Peyer's patch (tissue), 4 donors: ENCODE measurements around the gene LRP5. TPM values are rescaled to one million over a fixed set of nuclear protein-coding genes. Genes with fewer than 3 reads are reported as not detected.

Source experiments
- DNase-seq, 3 donors: peaks; one replicate each; pipeline ENCODE4 v3.0.0-alpha.2; 2017 to 2019
- H3K27ac ChIP-seq, 4 donors: fragments of 200-600 bp; sonication (generic); one replicate each; pipeline ENCODE4 v1.5.1; 2016 to 2019
- H3K27me3 ChIP-seq, 2 donors: fragments of 200-600 bp; sonication (generic); one replicate each; pipeline ENCODE4 v1.5.1; 2019
- H3K36me3 ChIP-seq, 3 donors: fragments of 200-600 bp; sonication (generic); one replicate each; pipeline ENCODE4 v1.5.1; 2016 to 2019
- H3K4me1 ChIP-seq, 4 donors: fragments of 200-600 bp; sonication (generic); one replicate each; pipeline ENCODE4 v1.5.1; 2016 to 2019
- H3K4me3 ChIP-seq, 4 donors: fragments of 200-600 bp; sonication (generic); 1 replicate in 3 of 4; 2 replicates in 1 of 4; pipeline ENCODE4 v1.5.1; 2016 to 2019; ENCODE audit warnings: mild to moderate bottlenecking in 1 of 4
- H3K9me3 ChIP-seq, 4 donors: fragments of 200-600 bp; sonication (generic); one replicate each; pipeline ENCODE4 v1.5.1; 2016 to 2019; ENCODE audit warnings: mild to moderate bottlenecking in 1 of 4
- POLR2A ChIP-seq, 2 donors: fragments of 450-650 bp; IDR thresholded peaks; one replicate each; pipeline ENCODE4 v1.5.1; 2017; ENCODE audit warnings: antibody characterized with exemption in 2 of 2, mild to moderate bottlenecking in 2 of 2, moderate library complexity in 2 of 2
- total RNA-seq, 4 donors: library from RNA; depleted of rRNA; stranded (reverse); fragments of >200 nt; gene quantifications; one replicate each; pipeline ENCODE4 v1.1.0, GENCODE V29; 2016
- TF ChIP-seq, protein P1 (sequence below), 6 experiments: fragments of 450-650 bp in 4 of 6; fragments of 200-600 bp in 2 of 6; sonication (generic) in 1 of 6; IDR thresholded peaks; one replicate each; pipeline ENCODE4 v1.5.1; 2017 to 2019; ENCODE audit warnings: antibody characterized with exemption in 6 of 6, mild to moderate bottlenecking in 3 of 6, moderate library complexity in 1 of 6

Gene LRP5
- total RNA-seq, 4 donors from 2014 or later: 149 to 196 (median 168) TPM

DNA sequence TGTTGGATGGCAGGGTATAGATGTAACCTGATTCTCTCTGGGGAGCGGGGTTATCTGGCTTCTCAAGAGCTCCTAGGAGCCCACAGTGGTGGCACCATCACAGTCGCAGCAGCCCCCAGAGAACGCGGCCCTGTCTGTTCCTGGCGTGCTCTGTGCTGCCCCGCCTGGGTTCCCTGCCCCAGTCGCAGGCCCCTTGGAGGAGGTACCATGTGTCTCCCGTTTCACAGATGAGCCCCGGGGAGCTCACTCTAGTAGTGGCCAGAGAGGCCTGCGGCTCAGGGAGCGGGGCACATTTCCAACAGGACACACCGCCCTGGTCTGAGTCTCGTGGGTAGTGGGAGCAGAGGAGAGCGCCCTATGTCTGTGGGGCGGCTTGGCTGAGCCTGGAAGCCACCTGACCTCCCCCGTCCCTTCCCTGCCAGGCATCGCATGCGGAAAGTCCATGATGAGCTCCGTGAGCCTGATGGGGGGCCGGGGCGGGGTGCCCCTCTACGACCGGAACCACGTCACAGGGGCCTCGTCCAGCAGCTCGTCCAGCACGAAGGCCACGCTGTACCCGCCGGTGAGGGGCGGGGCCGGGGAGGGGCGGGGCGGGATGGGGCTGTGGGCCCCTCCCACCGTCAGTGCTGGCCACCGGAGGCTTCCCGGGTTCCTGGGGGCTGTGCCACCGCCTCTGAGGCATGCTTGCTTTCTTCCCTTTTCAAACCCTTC is 127.1 kb downstream of the LRP5 start:
- no peak overlapping the region for H3K4me3 ChIP-seq
- peaks cover 0 to 83% (median 0%) of the 10 kb centered on the region in 3 donors for H3K36me3 ChIP-seq
- H3K4me1 ChIP-seq: no peaks in the 10 kb centered on the region
- no peak for TF ChIP-seq POLR2A (IDR thresholded peaks at IDR 0.05)
- TF ChIP-seq, protein P1, sequence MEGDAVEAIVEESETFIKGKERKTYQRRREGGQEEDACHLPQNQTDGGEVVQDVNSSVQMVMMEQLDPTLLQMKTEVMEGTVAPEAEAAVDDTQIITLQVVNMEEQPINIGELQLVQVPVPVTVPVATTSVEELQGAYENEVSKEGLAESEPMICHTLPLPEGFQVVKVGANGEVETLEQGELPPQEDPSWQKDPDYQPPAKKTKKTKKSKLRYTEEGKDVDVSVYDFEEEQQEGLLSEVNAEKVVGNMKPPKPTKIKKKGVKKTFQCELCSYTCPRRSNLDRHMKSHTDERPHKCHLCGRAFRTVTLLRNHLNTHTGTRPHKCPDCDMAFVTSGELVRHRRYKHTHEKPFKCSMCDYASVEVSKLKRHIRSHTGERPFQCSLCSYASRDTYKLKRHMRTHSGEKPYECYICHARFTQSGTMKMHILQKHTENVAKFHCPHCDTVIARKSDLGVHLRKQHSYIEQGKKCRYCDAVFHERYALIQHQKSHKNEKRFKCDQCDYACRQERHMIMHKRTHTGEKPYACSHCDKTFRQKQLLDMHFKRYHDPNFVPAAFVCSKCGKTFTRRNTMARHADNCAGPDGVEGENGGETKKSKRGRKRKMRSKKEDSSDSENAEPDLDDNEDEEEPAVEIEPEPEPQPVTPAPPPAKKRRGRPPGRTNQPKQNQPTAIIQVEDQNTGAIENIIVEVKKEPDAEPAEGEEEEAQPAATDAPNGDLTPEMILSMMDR (IDR thresholded peaks at IDR 0.05): no peak
- peak overlapping the region in 3 of 4 donors; percentile 25 to 59 (median 39) for H3K27ac ChIP-seq
- no peaks in the 10 kb centered on the region for H3K27me3 ChIP-seq
- no peak for DNase-seq
- no peaks in the 10 kb centered on the region for H3K9me3 ChIP-seq

DNA sequence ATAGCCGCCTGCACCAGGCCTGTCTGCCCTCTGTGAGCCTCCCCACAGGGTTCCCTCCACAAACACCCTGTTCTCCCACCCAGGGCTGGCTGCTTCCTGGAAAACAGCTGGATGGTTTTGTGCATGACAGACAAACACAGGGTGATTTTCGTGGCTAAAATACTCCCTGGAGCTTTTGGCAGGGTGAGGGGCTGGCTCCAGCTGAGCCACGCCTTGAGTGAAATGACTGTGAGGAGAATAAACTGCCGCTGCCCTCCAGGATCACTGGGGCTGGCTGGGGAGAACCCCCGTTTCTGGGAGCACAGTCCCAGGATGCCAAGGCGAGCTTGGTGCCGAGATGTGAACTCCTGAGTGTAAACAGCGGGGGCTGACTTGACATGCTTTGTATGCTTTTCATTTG is 127.8 kb downstream of the LRP5 start:
- Histone ChIP-seq H3K36me3 (peaks cover 0 to 78% (median 0%) of the 10 kb centered on the region in 3 donors), H3K9me3 (no peaks in the 10 kb centered on the region), H3K27me3 (no peaks in the 10 kb centered on the region), H3K4me1 (no peaks in the 10 kb centered on the region), H3K27ac (peak overlapping the region in 2 of 4 donors; percentile 25 to 39), H3K4me3 (no peak overlapping the region)
- no peak for DNase-seq
- no peak for TF ChIP-seq POLR2A (IDR thresholded peaks at IDR 0.05)

DNA sequence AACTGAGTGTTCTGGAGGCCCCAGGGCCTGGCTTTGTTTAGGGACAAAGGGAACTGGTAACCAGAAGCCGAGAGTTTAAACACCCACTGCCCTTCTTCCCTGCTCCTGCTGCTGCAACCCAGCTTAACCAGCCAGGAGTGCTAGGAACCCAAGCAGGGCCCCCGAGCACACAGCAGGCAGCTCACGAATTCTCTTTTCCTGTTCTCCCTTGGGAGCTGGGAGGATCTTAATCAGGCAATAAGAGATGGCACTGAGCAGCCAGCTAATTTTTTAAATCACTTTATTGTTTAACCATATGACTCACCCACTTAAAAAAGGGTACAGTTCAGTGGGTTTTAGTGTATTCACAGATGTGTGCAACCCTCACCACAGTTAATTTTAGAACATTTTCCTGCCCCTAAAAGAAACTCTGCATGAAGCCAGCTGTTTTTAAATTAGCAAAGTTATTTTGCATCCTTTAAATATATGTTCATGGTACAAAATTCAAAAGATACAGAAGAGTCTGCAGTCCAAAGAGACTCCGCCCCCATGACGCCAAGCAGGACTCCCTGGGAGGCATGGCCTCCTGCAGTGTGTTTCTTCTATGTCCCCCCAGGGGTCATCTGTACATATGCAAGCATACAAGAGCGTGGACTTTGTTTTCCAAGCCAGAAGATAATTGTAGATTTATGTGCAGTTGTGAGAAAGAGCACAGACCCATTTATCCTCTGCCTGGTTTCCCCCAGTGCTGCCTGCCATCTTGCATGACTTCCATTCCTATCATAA is 129.3 kb downstream of the LRP5 start:
- peaks cover 0 to 70% (median 0%) of the 10 kb centered on the region in 3 donors for H3K36me3 ChIP-seq
- H3K9me3 ChIP-seq: no peaks in the 10 kb centered on the region
- H3K4me3 ChIP-seq: no peak overlapping the region

DNA sequence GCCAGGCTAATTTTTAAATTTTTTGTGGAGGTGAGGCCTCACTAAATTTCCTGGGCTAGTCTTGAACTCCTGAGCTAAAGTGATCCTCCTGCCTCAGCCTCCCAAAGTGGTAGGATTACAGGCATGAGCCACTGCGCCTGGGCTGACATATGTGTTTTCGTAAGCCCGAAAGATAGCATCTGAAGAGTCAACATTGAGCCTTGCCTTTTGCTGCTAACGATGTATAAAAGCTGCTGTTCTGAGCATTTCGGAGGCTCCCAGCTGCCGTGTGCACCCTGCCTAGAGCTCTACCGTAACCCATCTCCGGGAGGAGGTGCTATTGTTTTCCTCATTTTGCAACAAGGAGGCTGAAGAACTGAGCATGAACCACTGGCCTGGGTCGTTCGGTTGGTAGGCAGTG is 130.0 kb downstream of the LRP5 start:
- Histone ChIP-seq H3K4me1 (peaks cover 0 to 6% (median 2%) of the 10 kb centered on the region in 4 donors), H3K4me3 (no peak overlapping the region), H3K27me3 (no peaks in the 10 kb centered on the region), H3K27ac (no peak overlapping the region), H3K36me3 (peaks cover 0 to 67% (median 0%) of the 10 kb centered on the region in 3 donors), H3K9me3 (no peaks in the 10 kb centered on the region)
- TF ChIP-seq, protein P1 (IDR thresholded peaks at IDR 0.05): no peak
- no peak for TF ChIP-seq POLR2A (IDR thresholded peaks at IDR 0.05)
- DNase-seq: no peak

More for the DNA sequence above, 129.3 kb downstream of the LRP5 start:
- Histone ChIP-seq H3K4me1 (no peaks in the 10 kb centered on the region), H3K27me3 (no peaks in the 10 kb centered on the region), H3K27ac (no peak overlapping the region)
- DNase-seq: no peak
- TF ChIP-seq POLR2A (IDR thresholded peaks at IDR 0.05): no peak
- TF ChIP-seq, protein P1 (IDR thresholded peaks at IDR 0.05): no peak

DNA sequence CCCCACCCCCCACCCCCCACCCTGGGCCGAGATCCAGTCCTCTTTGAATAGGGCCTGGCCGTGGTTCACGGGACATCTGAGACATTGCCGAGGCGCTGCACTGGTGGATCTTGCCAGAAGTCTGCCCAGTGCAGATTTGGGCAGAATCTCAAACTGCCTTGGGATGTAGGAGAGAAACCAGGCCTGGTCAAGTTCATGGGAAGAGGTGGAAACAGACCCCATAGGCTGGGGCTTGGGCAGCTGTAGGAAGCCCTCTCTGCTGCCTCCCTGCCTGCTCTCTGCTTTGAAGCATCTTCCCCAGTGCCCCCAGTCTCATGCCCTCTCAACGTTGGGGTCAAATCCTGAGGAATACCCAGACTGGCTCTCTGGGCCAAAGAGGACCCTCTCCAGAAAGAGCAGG is 132.2 kb downstream of the LRP5 start:
- Histone ChIP-seq H3K4me1 (peaks cover 0 to 9% (median 2%) of the 10 kb centered on the region in 4 donors), H3K9me3 (no peaks in the 10 kb centered on the region), H3K27ac (no peak overlapping the region), H3K27me3 (no peaks in the 10 kb centered on the region), H3K36me3 (peaks cover 0 to 63% (median 0%) of the 10 kb centered on the region in 3 donors), H3K4me3 (no peak overlapping the region)
- DNase-seq: peak in 1 of 3 donors; percentile 37
- TF ChIP-seq POLR2A (IDR thresholded peaks at IDR 0.05): no peak
- TF ChIP-seq, protein P1 (IDR thresholded peaks at IDR 0.05): no peak

DNA sequence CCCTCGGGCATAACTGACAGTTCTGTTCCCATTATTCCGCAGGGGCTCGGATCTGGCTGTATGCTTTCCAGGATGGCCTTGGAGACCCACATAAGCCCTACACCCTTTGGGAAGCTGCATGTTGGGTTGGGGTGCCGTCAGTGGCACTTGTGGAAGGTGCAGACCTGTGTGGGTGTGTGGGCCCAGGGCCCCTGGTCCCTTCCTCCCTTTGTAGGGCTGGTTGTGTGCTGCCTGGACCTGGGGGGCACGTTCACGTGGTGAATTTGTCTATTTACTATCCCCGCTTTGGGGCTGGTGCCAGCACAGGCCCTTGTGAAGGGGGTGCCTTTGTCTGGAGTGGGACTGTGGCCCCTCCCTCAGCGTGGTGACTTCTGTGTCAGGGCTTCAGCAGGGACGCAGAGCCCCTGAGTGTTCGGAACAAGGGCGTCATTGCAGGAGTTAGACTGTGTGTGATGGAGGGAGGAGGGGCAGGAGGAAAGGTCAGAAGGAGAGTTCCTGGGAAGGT is 133.2 kb downstream of the LRP5 start:
- Histone ChIP-seq H3K27ac (no peak overlapping the region), H3K9me3 (no peaks in the 10 kb centered on the region), H3K27me3 (no peaks in the 10 kb centered on the region), H3K4me1 (peaks cover 0 to 9% (median 2%) of the 10 kb centered on the region in 4 donors), H3K36me3 (peaks cover 0 to 53% (median 0%) of the 10 kb centered on the region in 3 donors), H3K4me3 (no peak overlapping the region)
- peak in 1 of 3 donors; percentile 53 for DNase-seq
- TF ChIP-seq POLR2A (IDR thresholded peaks at IDR 0.05): no peak
- TF ChIP-seq, protein P1 (IDR thresholded peaks at IDR 0.05): no peak
